ENCODE data around the gene ACCS.

ACCS gene

GRCh38 chr11:44057340-44057739, 8.7 kb upstream of the ACCS start:
- no peak overlapping the region for H3K4me3 ChIP-seq (replicated peaks; ENCODE audit: low read depth, low read length)
- no peak for TF ChIP-seq CTCF (IDR thresholded peaks at IDR 0.05; ENCODE audit: low read depth, low read length, missing control alignments)
- DNase-seq (ENCODE audit: extremely low read depth, low read depth) = no peak

- DNase-seq (ENCODE audit: extremely low read depth, low read depth) = no peak
- TF ChIP-seq CTCF (IDR thresholded peaks at IDR 0.05; ENCODE audit: low read depth, low read length, missing control alignments) = no peak
- no peak overlapping the region for H3K4me3 ChIP-seq (replicated peaks; ENCODE audit: low read depth, low read length)
Observed at GRCh38 chr11:44058275-44058674, 7.8 kb upstream of the ACCS start.

DNA sequence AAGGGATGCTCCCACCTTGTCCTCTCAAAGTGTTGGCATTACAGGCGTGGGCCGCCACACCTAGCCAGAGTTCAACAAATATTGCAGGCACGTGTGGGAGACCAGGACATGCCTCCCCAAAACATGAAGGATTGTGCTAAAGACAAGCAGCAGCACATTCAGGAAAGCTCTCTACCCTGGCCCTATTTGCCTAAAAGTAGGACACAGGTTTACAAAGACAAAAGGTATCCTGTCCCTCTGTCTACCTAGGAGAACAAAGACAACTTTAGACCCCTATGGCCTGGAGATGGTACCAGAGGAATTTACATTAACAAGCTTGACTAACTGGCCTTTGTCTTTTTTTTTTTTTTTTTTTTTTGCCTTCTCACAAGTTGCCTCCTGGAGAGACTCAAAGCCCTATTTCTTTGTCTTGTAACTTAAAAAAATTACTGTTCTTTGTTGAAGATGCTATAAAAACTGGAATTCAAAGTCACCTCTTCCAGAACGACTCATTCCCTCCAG, 859 bp upstream of the ACCS start:
- TF ChIP-seq CTCF (IDR thresholded peaks at IDR 0.05; ENCODE audit: low read depth, low read length, missing control alignments) = no peak
- no peak for DNase-seq (ENCODE audit: extremely low read depth, low read depth)
- H3K4me3 ChIP-seq (replicated peaks; ENCODE audit: low read depth, low read length) = peak overlapping the region; percentile 57; the same call in 1 of the 2 replicates

DNA sequence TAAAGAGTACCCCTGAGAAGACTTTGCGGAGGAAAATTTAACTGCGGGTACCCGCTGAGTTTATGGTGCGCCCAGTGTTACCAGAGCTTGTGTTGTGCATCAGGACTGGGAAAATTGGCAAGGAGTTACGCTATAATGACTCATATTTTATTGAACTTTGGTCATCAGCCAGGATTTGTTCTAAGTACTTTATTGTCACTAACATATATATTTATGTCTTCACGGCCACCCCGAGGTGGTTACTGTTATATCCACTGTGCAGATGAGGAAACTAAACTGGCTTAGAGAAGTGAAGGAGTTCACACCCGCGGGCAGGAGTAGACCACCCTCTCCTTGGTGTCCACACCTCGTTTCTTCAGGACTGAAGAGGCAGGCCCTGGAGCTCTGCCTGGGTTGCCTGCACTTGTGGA, 667 bp downstream of the ACCS start:
- peak; percentile 61 for DNase-seq (ENCODE audit: extremely low read depth, low read depth)
- TF ChIP-seq CTCF (IDR thresholded peaks at IDR 0.05; ENCODE audit: low read depth, low read length, missing control alignments) = no peak
- H3K4me3 ChIP-seq (replicated peaks; ENCODE audit: low read depth, low read length) = peak overlapping the region; percentile 57

- no peak for DNase-seq (ENCODE audit: extremely low read depth, low read depth)
- no peak for TF ChIP-seq CTCF (IDR thresholded peaks at IDR 0.05; ENCODE audit: low read depth, low read length, missing control alignments)
- H3K4me3 ChIP-seq (replicated peaks; ENCODE audit: low read depth, low read length) = no peak overlapping the region
Observed at GRCh38 chr11:44067266-44067665, 1.2 kb downstream of the ACCS start.

- no peak overlapping the region for H3K4me3 ChIP-seq (replicated peaks; ENCODE audit: low read depth, low read length)
Observed at GRCh38 chr11:44068180-44068579, 2.1 kb downstream of the ACCS start.

More at GRCh38 chr11:44068180-44068579, 2.1 kb downstream of the ACCS start:
- no peak for TF ChIP-seq CTCF (IDR thresholded peaks at IDR 0.05; ENCODE audit: low read depth, low read length, missing control alignments)
- DNase-seq (ENCODE audit: extremely low read depth, low read depth) = no peak
